IPS-NIHi11 (cell line): ENCODE measurements around the gene ADSS2.

Source experiments
- DNase-seq: peaks from one replicate; pipeline ENCODE4 v3.0.0; 2012; ENCODE audit warnings: mixed read lengths, low spot score

ADSS2 gene

DNA sequence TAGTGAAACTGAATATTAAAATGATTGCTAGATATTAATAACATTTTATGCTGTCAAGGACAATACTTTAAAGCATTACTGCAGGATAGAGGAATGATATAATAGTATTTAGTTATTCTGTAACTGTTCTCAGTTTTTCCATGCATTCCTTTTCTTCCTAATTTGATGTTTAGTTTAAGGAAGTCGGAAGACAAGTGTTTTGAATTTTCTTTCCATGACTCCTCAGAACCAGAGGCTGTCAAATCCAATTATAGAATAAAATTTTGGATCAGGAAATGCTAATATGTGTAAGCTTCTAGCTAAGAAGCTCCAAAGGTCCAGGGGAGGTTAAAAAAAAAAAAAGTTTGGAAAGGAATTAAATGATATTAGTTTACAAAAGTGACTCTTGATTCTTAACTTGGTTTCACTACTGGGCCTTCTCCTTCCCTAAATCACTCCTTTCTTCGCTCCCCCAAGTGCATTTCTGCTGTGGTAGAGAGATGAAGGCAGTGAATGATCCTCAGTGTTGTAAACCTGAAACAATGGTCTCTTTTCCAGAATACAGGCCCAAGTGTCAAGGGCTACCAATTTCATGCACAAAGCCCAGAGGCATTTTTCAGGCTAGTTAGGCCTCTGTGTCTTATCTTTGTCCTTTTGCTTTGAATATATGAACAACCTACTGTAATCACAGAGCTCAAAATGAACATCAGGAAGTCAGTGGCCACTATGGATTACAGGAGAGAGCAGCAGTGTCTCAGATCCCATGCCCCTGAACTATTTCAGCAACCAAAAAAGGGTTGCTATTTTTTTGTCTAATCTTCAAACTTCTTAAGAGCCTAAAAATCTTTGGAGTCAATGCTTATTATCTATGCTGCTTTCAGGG lies 6.2 kb downstream of the ADSS2 start:
- no peak for DNase-seq

DNA sequence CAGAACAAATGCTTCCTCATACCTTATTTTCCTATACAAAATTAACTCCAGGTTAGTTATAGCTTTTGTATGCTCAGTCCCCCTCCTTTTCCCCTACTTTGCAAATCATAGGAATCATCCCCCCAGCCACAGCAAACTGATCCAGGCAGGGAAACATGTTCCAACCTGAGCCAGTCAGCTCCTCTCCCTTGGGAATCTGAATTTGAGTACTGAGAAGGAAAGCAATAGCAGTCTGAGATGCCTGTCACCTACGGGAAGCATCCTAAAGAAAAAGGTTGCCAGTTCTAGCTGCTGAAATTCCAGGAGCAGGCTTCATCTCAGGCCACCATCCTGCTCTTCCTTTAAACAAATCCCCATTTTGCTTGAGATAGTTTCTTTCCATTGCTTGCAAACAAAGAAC lies 6.9 kb downstream of the ADSS2 start:
- DNase-seq, result peak; percentile 17

DNA sequence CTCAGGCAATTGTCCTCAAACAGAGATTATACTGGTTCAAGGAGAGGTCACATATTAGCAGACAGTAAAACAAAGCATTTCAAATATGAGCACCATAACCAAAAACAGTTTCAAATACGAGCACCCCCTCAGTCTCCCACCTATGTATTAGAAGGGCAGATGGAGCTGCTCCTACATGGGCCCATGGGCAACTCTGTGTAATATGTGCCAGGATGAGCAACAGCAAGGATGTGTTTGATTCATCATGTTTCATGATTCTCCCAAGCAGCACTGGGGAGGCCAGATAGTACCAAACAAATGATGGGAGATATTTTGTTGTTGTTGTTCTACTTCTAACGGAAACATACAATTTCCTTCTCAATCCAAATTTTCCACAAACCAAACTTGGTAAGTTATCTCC lies 8.9 kb downstream of the ADSS2 start:
- no peak for DNase-seq

DNA sequence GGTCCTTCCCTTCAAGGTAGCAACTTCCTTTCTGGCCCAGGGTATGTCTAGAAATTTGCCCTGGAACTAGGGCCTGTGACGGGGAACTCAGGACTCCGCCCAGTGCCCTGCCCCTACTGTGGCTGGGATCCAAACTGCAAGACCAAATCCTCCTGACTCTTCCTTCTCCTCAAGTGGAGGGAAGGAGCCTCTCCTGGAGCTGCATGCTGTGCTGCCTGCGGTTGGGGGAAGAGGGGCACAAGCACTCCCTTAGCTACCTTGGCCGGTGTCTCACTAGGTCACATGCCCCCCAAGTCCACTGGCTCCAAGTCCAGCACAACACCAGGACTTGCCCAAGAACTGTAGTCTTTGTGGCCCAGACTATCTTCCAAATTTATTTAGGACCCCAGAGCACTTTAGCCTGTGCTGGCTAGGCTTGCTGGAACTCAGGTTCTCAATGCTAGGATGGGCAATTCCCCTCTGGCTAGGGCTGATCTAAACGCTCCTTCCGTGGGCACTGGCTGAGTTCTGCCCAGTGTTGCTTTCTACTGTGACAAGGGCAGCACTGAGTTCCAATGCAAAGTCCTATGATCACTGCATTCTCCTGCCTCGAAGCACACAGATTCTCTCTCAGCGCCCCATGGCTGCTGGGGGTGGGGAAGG lies 12.2 kb downstream of the ADSS2 start:
- DNase-seq, result peak; percentile 19

DNA sequence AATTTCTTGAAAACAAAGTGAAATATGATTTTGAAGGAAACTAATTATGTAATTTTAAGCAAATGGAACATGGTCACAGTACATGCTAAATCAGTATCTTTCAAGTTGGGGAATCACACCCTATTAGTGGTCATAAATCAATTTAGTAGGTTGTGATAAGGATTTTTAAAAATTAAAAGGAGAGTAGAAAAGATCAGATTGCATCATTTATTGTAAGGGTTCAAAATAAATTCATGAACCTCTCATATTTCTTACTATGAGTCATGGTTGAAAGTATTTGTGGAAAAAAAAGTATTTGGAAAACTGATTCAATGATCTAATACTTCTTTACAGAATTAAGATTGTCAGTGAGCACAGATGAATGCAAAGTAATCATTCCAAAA lies 14.6 kb downstream of the ADSS2 start:
- DNase-seq, result no peak

DNA sequence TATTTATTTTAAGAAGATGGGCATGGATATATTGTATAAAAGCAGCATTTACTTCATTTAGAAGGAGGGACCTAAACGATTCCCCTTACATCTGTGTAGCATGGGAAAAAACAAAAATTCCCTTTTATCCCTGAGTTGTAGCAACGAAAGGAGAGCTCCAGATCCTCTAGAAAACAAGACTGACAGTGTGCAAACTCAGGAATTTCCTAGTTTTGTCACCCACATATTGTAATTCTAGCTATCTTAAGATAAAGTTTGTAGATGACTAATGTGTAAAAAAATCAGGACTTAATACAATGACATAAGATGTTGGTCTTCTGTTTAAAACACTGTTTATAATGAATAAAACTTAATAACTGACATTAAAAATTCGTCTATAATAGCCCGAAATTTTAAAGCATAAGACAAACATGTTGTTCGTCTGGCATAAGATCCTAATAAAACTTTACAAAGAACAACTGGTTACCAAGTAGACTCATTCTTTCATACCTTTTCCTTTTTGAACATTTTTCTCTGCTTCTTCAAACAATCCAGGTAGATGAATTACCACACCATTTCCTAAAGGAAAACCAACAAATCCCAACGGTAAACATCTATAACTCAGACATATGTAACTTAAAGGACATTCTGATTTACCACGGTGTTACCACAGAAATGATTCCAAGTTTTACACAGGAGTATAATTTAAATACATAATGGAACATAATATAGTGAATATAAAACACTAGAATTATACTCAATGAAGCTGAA lies 15.2 kb downstream of the ADSS2 start:
- DNase-seq, result no peak

DNA sequence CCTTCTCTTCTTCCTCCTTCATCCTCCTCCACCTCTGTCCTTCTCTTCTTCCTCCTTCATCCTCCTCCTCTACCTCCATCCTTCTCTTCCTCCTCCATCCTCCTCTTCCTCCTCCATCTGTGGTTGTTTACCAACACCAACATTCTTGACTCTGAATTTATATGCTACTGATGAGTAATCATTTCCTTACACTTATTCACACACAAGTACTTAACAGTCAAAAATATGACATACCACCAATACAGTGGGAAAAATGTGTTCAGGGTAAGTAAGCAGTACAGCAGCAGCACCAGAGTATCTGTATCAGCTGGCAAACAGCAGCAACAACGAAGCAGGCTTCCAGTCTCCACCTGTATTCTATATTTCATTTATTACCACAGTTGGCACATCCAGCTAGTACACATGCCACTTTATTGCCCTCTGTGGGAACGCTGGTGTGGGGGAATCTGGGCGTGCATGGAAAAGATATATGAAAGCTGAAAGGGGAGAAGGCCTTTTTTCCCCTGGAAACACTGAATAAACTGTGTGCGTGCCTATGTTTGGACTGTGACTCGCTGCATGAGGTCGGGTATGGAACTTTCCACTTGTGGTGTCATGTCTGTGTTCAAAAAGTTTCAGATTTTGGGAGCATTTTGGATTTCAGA lies 16.0 kb downstream of the ADSS2 start:
- no peak for DNase-seq

DNA sequence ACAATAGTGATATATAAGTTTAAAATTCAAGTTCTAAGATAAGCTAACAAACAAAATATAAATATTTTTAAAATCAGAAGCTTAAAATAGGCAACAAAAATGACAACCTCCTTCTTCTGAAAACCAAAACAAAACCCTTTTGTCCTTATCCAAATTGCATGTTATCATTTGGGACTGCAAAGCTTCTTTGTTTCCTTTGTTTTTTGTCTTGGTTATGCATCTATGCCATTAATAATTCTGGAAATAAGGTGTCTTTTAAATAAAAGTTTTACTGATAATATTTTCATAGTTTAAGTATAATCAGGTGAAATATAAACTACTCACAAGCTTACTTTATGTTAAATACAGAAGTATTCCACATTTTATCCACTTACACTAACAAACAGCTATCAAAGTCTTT lies 20.5 kb downstream of the ADSS2 start:
- no peak for DNase-seq

DNA sequence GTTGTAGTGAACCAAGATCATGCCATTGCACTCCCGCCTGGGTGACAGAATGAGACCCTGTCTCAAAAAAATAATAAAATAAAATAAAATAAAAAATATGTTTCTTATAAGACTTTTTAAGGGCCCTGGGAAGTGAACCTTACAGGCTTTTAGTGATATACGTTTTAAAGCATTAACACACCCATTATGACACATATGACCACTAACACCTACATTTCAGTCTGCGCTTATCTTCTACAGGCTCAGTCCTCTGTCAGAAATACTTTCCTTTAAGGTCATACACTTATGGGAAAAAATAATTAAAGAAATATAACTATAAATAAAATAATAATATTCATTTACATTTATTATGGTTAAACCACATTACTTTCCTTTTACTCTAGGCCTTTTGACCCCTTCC lies 21.9 kb downstream of the ADSS2 start:
- DNase-seq, result no peak

DNA sequence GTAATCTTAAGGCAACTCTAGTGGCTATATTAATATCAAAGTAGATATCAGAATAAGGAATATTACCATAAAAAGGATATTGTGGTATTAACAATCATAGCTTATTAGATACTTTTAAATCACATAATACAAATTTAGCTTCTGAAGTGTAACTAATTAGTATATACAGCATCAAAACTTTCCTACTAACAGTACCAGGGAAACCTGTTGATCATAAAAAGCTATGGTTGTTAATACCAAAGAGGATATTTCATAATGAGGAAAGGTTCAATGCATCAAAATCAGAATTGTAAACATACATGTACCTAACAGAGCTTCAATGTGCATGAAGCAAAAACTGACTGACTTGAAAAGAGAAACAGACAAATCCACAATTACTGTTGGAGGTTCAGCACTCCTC lies 24.1 kb downstream of the ADSS2 start:
- DNase-seq, result no peak

DNA sequence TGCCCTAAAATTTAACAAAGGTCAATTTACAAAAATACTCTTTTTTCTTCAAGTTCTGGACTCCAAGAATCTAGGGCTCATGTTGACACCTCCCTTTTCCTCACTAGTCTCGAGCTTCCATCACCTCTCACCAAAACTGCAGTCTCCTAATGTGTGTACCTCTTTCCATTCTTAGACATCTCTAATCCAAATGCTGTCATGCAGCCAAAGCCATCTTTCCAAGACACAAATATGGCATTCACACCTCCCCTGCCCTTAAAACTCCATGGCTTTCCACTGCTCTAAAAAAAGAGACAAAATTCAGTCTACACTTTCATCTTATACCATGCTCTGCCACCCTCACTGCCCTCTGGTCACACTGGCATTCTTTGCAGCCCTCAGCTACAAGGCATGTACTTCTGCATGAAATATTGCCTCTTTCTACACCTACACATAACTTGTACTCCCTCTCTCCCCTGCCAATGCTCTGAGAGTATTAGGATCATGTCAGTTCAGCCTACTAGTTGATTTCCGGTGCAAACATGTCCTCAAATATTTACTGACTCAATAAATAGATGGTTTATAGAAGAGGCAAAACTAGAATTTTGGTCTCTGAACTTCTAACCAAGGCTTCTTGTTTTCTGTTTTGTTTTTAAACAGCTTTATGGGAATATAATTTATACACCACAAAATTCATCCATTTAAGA lies 26.9 kb downstream of the ADSS2 start:
- DNase-seq, result no peak

DNA sequence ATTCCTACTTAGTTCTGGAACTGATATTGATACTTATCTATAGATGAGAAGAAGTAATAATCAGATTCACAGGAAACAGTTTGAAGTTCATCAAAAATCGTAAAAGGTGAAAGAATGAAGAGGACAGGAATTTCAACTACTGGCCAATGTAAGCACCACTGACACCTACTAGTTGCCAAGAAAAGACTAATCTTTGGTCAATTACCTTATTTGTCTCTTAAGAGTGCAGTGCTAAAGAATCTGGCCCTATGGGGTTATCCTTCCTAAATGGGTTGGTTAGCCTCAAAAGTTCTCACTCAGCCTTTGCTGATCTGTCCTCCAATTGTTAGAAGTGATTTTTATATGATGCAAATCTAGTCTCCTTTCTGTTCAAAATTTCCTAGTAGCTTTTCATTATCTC lies 29.5 kb downstream of the ADSS2 start:
- no peak for DNase-seq

DNA sequence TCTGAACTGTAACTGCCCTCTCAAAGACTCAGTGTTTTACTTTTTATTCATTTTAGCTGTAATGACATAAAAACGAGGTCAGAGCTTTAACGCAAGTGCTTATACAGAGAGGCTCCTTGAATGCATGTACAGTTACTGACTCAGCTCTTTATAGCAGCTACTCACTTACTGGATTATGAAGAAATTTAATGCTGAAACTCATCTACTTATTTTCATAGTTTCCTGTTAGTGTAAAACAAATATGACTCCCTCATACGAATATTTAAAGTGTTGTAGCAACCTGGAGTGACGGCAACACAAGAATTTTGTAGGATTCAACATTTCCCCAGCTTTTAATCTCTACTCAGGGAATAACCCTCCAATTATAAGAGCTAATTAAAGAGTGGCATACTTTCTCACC lies 32.7 kb downstream of the ADSS2 start:
- DNase-seq, result no peak

DNA sequence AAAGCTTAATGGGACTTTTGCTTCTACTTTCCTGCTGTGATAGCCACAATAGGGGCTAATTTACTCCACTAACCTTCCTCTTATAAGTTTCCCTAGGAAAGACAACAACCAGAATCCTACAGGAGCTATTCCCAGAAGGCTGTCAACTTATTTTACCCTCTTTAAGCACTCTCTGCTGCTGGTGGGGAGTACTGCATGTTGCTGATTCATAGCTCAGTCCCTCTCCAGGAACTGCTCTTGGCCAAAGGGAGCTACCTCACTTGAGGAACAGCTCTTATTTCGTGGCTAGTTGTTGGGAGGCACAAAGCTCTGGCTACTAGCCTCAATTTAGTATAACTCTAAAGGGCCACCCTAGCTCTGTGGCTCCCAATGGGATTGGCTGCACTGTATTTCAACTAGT lies 37.2 kb downstream of the ADSS2 start:
- peak; percentile 23 for DNase-seq

DNA sequence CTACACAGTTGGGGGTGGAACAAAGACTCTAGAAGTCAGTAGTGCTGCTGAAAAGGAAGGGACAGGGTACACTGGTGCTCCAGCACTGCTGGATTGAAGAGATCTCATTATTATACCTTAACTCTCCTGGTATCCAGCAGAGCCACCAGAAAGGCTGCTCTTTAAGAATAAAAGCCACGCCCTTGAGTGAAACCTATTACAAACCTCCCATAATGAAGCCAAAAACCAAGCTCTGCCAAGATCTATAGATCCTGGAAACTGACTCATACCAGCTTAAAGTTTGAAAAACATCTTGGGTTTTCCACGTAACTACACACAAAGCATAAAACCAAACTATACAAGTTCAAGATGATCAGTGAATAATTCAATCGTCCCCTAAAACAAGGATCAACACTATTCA lies 38.0 kb downstream of the ADSS2 start:
- DNase-seq, result no peak

DNA sequence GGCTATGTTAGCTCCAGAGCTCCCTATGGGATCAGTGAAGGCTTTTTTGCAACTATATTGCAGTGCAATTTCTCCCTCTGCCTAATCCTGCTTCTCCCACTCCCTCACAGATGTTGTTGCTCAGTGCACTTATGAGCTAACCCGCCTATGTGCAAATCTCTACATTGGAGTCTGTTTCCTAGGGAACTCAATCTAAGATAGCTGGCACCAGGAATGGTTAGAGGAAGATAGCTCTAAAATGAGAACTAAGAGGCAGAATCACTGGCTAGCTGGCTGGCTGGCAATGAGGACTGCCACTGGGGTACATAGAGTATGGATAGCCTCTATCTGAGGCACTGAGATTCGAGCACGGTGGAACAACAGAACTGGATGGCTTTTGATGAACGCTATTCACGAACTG lies 39.5 kb downstream of the ADSS2 start:
- DNase-seq, result no peak

DNA sequence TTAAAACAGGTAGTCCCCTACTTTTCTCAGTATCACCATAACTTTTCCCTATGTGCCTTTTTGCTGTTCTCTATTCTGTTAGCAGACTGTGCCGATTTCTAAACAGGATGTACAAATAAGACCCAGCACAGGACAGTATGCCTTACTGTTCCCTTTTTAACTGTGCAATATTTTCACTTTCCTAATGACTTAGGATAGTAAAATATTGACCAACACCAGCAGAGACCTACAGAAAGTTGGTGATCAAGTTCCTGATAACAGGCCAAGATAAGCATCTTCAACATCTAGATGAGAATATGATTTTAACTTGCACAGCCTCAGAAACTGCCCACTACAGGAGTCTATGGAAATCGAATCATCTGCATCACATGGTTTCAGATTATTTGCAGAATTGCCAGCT lies 42.0 kb downstream of the ADSS2 start:
- DNase-seq, result no peak

DNA sequence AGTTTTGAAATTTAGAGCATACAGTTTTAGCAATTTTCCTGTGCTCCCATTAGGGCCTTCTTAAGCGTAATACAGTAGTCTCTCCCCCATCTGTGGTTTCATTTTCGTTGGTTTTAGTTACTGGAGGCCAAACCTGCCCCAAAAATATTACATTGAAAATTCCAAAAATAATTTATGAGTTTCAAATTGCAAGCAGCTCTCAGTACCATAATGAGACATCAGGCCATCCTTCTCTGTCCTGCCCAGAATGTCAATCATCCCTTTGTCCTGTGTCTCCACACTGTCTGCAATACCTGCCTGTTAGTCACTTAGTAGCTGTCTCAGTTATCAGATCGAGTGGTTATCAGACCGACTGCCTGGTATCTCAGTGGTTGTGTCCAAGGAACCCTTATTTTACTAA lies 45.4 kb downstream of the ADSS2 start:
- no peak for DNase-seq

DNA sequence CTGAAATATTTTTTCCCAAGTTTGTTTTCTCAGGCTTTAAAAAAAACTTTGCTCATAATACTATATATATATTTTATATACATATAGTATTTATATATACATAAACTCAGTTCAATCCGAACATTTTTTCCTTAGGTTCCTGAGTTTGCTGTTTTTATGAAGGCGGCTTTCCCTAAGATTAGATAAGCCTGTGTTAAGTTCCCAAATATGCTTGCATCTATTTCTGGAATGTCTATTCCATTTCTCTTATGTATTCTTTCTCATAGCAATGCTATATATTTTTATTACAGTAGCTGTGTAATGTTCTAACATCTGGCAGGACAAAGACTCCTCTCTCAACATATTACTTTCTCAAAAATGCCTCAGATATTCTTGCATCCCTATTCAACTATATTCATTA lies 45.9 kb downstream of the ADSS2 start:
- DNase-seq, result no peak

DNA sequence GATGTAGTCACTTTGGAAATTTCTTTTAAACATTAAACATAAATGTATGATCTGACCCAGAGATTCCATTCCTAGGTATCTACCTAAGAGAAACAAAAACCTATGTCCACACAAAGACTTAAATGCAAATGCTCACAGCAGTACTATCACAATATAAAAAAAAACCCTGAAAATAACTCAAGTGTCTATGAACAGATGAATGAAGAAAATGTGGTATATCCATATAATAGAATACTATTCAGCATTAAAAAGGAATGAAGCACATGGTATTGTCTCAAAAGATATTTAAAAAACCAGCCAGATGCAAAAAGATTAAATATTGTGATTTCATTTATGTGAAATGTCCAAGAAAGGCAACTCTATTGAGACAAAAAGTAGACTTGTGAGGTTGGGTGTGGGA lies 48.3 kb downstream of the ADSS2 start:
- no peak for DNase-seq

DNA sequence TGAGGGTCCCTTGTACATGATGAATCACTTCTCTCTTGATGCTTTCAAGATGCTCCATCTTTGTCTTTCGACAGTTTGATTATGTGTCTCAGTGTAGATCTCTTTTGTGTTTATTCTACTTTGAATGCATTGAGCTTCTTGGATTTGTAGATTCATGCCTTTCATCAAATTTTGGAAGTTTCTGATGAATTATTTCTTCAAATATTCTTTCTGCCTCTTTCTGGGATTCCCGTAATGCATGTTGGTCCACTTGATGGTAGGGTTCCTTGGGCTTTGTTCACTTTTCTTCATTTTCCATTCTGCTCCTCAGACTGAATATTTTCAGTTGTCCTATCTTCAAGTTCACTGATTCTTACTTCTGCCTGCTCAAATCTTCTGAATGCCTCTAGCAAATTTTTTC lies 50.7 kb downstream of the ADSS2 start:
- no peak for DNase-seq

DNA sequence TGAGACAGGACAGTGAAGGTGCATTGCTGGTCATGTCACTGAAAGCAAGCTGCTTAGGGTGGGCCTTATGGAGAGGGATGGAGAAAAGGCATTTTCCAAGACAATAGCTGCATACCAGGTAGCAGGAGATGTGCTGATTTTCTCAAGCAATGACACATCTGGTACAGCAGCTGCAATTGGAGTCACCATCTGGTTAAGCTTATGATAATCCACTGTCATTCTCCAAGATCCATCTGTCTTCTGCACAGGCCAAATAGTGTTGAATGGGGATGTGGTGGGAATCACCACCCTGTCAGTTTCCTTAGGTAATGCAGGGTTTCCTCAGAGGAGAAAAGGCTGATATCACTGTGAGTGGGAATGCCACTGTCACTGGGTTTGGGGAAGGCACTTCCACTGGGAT lies 54.6 kb downstream of the ADSS2 start:
- no peak for DNase-seq
